Stimulated activated CD4-positive, alpha-beta T cell treated with anti-CD3 and anti-CD28 coated beads, Interleukin-1b, Interleukin-23, amount 100 ng/mL, for 1 hour (primary cell): ENCODE data around the gene ST3GAL5.

ENCODE experiments used
- DNase-seq, 2 donors: peaks; one replicate each; pipeline ENCODE4 v3.0.0-alpha.2; 2020; ENCODE audit warnings: low read depth in 2 of 2

ST3GAL5 gene

GRCh38 chr2:85790032-85790431 lies 98.8 kb downstream of the ST3GAL5 start:
- DNase-seq = no peak

GRCh38 chr2:85789271-85789670 lies 99.5 kb downstream of the ST3GAL5 start:
- DNase-seq = no peak

- no peak for DNase-seq
Observed at GRCh38 chr2:85788603-85789002, 100.2 kb downstream of the ST3GAL5 start.

GRCh38 chr2:85787981-85788340 lies 100.8 kb downstream of the ST3GAL5 start:
- no peak for DNase-seq

GRCh38 chr2:85787282-85787980 lies 101.4 kb downstream of the ST3GAL5 start:
- DNase-seq = no peak
